ENCODE results near the gene CDC42BPG.

- TF ChIP-seq SUZ12 (IDR thresholded peaks at IDR 0.05; ENCODE audit: low read length) (no peak), POLR2A (IDR thresholded peaks at IDR 0.05; ENCODE audit: control extremely low read depth in 1 of 2, low read depth in 2 of 2, low read length in 2 of 2) (no peak), EZH2 (IDR thresholded peaks at IDR 0.05; ENCODE audit: low read depth, low read length, severe bottlenecking) (no peak), RFX5 (IDR thresholded peaks at IDR 0.05; ENCODE audit: borderline replicate concordance, low read depth, low read length) (no peak), POLR2AphosphoS5 (IDR thresholded peaks at IDR 0.05; ENCODE audit: low read depth, low read length) (no peak)
- TF ChIP-seq, protein P1, sequence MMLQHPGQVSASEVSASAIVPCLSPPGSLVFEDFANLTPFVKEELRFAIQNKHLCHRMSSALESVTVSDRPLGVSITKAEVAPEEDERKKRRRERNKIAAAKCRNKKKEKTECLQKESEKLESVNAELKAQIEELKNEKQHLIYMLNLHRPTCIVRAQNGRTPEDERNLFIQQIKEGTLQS (IDR thresholded peaks at IDR 0.05; ENCODE audit: insufficient read depth, low read depth, low read length): no peak
- TF ChIP-seq, protein P2, sequence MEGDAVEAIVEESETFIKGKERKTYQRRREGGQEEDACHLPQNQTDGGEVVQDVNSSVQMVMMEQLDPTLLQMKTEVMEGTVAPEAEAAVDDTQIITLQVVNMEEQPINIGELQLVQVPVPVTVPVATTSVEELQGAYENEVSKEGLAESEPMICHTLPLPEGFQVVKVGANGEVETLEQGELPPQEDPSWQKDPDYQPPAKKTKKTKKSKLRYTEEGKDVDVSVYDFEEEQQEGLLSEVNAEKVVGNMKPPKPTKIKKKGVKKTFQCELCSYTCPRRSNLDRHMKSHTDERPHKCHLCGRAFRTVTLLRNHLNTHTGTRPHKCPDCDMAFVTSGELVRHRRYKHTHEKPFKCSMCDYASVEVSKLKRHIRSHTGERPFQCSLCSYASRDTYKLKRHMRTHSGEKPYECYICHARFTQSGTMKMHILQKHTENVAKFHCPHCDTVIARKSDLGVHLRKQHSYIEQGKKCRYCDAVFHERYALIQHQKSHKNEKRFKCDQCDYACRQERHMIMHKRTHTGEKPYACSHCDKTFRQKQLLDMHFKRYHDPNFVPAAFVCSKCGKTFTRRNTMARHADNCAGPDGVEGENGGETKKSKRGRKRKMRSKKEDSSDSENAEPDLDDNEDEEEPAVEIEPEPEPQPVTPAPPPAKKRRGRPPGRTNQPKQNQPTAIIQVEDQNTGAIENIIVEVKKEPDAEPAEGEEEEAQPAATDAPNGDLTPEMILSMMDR (IDR thresholded peaks at IDR 0.05; ENCODE audit: control extremely low read depth in 1 of 3, insufficient read depth in 1 of 3, low read depth in 1 of 3, low read length in 3 of 3): no peak
- TF ChIP-seq, protein P3, sequence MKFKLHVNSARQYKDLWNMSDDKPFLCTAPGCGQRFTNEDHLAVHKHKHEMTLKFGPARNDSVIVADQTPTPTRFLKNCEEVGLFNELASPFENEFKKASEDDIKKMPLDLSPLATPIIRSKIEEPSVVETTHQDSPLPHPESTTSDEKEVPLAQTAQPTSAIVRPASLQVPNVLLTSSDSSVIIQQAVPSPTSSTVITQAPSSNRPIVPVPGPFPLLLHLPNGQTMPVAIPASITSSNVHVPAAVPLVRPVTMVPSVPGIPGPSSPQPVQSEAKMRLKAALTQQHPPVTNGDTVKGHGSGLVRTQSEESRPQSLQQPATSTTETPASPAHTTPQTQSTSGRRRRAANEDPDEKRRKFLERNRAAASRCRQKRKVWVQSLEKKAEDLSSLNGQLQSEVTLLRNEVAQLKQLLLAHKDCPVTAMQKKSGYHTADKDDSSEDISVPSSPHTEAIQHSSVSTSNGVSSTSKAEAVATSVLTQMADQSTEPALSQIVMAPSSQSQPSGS (IDR thresholded peaks at IDR 0.05; ENCODE audit: low read length): no peak
Observed at GRCh38 chr11:64802370-64803157, 41.9 kb downstream of the CDC42BPG start.
